HG03571 (cell line): ENCODE measurements around the gene HSPB3.
A peak's percentile ranks its signal among the peaks of the same experiment; 100 is the strongest.
"Not testable (repeated sequence)": the region's sequence is repeated elsewhere in the genome, so short reads cannot be mapped to it uniquely, and the experiment has no call there.

Experiments
- ATAC-seq: cut with Tn5 transposase; IDR thresholded peaks from one replicate; pipeline ENCODE4 v1.9.1; 2021; ENCODE audit not compliant: unreplicated experiment

The HSPB3 gene, protein sequence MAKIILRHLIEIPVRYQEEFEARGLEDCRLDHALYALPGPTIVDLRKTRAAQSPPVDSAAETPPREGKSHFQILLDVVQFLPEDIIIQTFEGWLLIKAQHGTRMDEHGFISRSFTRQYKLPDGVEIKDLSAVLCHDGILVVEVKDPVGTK

DNA sequence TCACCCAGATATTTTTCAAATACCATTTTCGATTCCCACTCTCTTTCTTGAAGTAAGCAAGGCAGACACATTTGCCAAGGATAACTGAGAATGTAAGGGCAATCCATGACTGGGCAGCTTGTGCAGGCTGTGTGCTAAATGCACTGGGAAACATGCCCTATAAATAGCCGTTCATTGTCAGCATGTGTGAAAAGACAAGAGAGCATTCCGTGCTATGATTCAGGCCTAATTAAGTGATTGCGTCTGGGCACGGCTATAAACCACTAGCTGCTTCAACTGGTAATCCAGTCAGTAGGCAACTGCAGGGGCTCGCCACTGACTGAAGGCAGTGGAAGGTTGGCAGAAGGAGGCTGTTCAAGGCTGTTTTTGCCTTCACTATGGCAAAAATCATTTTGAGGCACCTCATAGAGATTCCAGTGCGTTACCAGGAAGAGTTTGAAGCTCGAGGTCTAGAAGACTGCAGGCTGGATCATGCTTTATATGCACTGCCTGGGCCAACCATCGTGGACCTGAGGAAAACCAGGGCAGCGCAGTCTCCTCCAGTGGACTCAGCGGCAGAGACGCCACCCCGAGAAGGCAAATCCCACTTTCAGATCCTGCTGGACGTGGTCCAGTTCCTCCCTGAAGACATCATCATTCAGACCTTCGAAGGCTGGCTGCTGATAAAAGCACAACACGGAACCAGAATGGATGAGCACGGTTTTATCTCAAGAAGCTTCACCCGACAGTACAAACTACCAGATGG is at the start of gene HSPB3:
Gene HSPB3 (plus strand): TSS at position 287 of the 745 bp plus-strand sequence. CDS start 91 bp downstream, at position 378.
- no peak for ATAC-seq

DNA sequence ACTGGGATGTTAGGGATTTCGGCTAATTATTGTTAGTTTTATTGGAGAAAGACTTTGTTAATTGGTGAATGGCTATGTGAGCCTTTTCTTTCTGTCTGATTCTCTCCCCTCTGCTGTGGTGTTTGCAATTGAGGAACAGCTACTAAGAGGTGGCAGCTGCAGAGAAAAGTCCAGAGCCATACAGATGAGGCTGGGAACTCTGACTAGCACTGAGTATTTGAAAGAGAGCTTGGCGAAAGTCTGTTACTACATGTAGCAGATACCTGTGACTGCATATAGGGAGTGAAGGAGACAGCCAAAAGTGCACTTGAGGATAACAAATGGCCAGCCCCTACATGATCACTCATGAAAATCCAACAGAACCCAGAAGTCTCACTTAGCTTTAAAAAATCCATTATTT is 44.3 kb upstream of the HSPB3 start:
- ATAC-seq = no peak

DNA sequence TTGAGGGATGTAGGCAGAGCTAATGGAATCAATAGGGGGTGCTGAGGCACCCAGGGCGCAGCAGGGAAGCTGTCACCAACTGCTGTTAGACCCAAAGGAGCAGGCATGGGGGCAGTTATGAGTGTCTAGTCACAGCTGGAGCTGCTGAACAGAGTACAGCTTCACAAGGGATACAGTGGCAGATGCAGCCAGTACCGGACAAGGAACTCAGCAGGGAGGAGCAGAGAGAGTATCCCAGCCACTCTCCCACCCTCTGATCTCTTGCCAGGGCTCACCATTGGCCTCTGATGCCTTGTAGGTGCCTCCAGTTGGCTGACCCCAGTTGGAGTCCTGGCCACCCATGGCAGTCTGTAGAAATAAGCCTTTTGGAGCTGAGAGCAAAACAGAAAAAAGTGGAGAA is 42.6 kb upstream of the HSPB3 start:
- ATAC-seq = no peak

DNA sequence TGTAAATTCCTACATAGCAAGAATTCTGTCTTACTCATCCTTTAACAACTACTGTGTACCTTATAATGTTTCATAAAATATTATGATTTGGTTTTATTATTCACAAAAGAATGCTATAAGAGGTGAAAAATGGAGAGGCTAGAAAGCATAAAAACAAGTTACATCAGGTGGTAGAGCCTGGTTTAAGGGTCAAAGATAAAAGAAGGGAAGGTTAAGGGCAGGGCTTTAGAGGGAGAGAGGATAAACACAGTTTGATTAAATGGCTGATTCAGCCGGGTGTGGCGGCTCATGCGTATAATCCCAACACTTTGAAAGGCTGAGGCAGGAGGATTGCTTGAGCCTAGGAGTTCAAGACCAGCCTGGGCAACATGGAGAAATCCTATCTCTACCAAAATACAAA is 40.4 kb upstream of the HSPB3 start:
- no peak for ATAC-seq

DNA sequence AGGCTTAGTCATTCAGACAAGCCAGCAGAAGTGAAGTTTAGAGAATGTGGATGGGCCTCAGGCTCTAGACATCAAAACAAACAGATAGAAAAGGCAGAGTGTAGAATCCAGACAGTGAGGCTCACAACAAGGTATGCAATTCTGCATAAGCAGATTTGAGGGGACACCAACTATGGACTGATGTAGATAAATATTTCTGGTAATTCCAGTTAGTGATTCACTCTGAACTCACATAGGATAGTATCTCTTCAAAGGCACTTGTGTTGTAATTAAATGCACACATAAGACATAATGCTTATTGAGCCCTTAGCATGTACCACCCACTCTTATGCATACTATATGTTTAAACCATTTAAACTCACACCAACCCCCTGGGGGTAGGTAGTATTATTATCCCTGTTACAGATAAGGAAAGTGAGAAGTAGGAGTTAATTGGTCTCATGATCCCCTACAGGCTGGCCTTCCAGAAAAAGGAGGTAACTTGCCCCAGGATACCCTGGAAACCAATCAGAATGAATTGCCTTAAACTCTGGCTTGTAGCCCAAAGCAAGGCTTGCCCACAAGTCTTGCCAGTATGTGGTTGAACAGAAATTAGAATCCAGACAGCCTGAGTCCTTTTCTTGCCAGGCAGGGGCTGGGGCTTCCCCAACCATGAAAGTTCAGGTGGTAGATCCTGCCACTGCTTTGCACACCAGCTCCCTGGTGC is 39.5 kb upstream of the HSPB3 start:
- ATAC-seq = no peak

DNA sequence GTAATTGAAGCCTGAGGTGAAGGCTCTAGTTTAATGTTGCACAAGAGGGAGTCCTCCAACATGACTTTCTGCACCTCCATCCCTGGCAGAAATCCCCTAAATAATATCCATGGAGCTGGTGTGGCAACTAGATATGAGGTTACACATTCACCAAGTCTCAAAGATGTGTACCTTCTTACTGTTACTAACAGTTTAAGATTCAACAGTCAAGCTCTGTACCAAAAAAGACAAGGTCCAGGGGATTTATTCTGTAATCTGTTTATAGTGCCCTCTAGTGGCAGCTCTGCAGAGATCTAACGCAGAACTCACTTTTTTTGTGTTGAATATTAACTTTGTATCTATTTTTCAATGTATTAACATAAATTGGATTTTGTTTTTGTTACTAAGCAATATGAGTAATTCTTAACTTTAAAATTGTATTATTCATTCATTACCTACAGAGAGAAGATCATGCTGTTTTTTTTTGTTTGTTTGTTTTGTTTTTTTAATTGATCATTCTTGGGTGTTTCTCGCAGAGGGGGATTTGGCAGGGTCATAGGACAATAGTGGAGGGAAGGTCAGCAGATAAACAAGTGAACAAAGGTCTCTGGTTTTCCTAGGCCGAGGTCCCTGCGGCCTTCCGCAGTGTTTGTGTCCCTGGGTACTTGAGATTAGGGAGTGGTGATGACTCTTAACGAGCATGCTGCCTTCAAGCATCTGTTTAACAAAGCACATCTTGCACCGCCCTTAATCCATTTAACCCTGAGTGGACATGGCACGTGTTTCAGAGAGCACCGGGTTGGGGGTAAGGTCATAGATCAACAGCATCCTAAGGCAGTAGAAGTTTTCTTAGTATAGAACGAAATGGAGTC is 35.7 kb upstream of the HSPB3 start:
- ATAC-seq = not testable (repeated sequence)

DNA sequence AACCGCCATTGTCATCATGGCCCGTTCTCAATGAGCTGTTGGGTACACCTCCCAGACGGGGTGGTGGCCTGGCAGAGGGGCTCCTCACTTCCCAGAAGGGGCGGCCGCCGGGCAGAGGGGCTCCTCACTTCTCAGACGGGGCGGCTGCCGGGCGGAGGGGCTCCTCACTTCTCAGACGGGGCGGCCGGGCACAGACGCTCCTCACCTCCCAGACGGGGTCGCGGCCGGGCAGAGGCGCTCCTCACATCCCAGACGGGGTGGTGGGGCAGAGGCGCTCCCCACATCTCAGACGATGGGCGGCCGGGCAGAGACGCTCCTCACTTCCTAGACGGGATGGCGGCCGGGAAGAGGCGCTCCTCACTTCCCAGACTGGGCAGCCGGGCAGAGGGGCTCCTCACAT is 35.0 kb upstream of the HSPB3 start:
- not testable (repeated sequence) for ATAC-seq

DNA sequence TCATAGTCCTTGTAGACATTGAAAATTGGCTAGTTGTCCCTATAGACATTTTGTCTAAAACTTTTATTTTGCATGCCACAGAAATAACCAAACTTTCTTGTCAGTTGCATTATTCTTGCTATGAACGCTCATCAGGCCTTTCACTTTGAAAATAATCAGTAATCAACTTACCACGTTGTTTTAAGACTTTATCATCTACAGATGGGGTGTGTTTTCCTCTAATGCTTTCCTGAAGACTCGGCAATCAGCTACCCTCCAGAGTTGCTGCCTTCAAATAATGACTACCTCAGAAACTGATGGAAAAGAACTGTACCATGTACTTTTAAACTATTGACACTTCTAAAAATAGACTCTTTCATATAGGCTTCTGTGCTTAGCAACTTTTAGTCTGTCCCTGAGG is 33.5 kb upstream of the HSPB3 start:
- ATAC-seq = no peak

DNA sequence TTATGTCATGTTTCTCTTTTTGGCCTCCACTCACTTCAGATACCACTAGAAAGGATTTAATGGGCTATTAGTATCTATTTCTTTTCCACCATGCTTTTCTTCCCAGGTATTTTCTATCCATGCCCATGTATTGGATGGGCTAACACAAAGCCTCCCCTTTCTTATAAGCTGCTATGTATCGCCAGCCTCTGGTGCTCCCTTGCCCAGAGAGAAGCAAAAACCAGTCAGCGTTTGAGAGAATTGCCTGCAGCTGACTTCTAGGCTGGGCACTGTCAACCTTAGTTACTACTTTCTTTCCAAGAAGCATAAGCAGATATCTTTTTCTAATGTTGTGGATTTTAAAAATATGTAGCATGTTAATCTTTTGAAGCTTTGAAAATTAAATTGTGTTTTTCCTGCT is 30.2 kb upstream of the HSPB3 start:
- ATAC-seq = no peak

DNA sequence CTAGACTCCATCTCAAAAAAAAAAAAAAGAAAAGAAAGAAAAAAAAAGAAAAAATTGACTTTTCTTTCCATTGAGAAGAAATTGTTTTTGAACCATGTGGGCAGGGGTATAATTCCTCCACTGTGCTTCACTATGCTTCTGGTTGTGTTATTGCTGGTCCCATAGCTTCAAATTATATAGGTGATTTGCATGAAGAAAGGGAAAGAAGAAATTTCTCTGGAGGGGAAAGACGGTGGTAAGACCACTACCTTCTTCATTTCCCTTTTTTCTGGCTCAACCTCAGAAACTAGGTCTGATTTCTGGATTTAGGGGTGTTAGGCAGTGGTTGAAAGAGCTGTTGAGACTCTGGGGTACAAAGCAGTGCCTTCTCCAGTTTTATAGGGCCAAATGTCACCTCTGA is 29.3 kb upstream of the HSPB3 start:
- no peak for ATAC-seq

DNA sequence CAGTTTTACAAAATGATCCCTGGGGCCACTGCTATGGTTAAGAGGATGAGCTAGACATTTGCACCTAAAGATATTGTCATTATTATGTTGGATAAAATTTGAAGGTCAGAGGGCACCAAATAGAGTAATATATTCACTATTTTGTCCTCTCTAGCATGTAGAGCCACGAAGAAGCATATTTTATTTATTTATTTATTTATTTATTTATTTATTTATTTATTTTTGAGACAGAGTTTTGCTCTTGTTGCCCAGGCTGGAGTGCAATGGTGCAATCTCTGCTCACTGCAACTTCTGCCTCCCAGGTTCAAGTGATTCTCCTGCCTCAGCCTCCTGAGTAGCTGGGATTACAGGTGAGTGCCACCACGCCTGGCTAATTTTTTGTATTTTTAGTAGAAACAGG is 20.8 kb upstream of the HSPB3 start:
- not testable (repeated sequence) for ATAC-seq

DNA sequence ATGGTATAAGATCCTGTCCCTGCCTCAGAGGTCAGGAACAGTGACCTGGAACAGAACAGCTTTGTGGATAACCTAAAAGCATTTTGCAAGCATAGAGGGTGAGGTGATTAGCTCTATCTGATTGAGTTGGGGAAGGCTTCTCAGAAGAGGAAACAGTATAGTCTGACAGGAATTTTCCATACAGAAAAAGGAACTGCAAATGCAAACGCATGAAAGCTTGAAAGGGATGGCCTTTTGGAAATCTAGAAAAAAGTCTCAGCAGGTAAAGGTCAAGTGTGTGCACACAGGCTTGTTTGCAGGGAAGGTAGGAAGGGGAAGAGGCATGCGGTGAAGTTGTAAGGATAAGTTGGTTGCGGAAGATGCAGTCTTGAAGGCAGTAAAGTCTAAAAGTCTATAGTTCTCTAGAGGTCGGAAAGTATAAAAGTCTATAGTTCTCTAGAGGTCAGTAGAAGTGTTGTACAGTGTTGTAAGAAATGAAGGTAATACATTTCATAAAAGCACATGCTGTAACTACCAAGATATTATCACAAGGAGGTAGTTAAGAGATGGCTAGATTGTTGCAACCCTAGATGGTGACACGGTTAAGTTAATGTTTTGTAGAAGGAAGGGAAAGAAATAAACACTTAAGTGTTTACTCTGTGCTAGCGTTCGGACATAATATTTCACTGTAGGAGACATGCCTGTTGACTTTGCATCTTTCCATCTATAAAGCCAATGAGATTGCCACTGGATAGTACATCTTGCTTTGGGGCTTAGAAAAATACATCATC is 16.7 kb upstream of the HSPB3 start:
- no peak for ATAC-seq

DNA sequence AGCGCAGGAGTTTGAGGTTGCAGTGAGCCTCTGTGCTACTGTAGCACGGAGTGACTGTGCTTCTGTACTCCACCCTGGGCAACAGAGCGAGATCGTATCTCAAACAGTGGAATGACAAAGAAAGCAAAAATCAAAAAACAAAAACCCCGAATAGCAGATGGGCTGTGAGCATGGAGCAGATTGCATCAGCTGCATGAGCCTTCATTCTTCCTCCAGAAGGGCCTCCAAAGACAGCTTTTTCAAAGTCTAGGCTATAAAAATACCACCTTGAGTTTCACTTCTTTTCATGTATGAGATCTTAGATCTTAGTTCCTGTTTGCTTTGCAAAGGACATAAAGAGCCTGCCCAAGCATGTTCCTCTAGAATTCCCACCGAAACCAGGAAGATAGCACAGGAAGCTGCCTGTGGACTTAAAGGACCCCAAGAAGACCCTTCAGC is 15.0 kb upstream of the HSPB3 start:
- peak; percentile 66 for ATAC-seq

DNA sequence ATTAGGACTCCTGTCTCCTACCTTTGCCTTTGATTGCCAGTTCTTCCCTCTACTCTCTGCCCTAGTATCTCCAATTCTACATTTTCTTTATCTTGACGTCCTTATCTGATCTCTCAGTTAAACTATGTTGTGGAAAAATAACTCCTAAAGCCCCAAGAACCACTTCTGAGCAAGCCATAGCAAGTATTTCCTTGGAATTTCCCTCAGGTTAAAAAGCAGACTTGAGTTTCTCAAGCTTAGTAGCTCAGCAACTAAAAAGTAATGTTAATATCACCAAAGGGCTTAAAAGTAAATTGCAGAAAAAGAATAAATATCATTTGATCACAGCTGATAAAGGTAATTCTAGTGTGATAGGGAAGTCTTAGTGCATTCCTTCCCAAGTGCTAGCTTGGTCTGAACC is 13.2 kb upstream of the HSPB3 start:
- no peak for ATAC-seq

DNA sequence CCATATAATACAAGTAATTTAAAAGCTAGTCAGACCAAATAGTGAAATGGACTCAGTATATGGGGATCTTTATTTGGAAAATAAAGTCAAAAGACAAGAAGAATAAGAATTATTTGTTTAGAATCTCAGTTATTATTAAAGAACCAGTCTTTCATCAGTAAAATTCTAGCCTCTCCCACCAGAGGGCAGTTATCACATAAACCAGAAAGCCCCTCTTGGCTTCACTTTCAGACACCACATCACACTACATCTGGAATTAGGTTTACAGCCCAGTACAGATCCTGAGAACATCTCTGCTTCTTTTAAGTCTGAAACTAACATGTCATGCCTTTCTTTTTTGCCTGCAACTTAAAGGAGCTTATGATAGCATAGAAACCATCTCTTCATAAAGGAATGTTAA is 12.2 kb upstream of the HSPB3 start:
- ATAC-seq = no peak

DNA sequence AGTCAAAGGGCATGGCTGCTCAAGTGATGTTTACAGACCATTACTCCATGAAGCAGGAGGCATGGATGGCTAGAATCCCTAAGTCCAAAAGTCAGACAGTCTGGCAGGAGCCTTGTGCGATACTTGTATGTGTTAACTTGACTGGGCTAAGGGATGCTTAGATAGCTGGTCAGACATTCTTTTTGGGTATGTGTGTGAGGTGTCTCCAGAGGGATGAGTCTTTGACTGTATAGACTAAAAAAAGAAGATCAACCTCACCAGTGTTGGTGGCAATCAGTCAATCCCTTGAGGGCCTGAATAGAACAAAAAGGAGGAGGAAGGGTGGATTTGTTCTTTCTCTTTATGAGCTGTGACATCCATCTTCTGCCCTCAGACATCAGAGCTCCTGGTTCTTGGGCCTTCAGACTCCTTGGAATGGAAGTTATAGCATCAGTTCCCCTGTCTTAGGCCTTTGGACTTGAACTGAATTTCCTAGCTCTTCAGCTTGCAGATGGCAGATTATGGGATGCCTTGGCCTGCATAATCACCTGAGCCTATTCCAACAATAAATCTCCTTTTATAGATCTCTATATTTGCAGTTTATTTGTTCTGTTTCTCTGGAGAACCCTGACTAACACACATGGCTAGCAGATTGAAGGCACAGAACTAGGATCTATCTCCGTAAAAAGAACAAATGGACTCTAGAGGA is 9.7 kb upstream of the HSPB3 start:
- ATAC-seq = no peak

DNA sequence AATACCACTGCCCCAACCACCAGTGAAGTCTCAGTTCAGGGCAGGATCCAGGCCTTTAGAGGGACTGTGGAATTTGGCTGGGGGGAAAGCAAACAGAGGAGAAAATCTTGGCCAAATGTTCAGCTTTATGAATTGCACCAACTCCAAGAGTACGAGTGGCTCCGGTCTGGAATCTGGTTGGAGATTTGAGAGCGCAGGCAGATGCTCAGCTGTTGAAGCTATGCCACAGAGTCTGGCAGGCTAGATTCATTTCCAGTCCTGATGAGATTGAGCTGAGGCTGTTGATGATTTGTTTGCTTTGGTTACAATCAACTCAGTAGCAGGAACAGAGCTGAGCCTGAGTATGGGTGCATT is 9.1 kb upstream of the HSPB3 start:
- no peak for ATAC-seq

DNA sequence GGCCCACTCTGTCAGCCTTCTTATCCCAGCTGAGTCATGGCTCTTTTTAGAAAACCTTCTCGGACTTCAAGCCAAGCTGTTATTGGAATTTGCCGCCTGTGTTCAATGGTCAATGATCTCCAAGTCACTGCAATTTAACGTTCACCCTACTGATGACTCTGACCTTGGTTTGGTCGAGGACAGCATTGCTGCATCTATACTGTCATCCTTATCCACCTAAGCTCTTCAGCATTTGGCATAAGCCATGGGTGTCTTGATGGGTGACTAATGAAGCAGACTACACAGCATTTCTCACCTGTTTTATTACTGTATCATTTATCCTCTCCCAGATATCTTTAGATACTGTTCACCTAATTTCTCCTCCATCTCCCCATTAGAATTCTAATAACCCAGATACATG is 5.6 kb upstream of the HSPB3 start:
- ATAC-seq = no peak

DNA sequence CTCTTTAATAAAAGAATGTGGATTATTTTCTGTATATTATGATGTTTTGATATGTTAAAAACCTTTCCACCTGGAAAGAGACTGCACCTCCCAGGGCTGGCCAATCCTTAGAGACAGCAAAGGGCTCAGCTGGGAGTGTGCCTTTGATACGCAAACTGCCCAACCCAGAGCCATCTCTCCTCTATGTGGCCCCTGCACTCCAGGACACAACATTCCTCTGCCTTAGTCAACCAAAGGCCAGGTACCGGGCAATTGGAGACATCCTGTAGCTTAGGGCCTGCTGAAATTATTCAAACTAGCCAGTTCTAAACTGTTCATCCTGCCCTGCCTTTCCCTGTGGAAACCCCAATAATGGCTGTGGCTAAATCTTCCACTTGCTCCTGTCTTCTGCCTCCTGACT is 5.0 kb upstream of the HSPB3 start:
- ATAC-seq = no peak

DNA sequence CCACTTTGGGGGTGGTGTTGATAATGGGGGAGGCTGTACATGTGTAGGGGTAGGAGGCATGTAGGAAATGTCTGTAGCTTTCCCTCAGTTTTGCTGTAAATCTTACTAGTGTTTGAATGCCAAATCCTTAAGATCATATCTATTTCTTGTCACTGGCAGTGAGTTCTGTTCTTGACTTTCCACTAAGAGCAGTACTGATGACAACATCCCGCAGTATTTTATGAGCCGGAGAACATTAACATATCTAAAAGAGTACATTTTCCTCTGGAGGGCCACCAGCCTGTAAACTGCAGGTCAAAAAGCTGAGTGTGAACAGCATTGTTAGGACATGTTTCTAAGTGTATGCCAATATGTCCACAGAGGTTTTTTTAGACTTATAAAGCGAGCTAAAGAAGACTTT is 2.5 kb upstream of the HSPB3 start:
- ATAC-seq = no peak
